NOMO-1 treated with DMSO at 0.1 percent for 48 hours (cell line): Measurements from ENCODE around the gene BZW2.

Experiments used
- DNase-seq: peaks from one replicate; lab custom pipeline; 2025; ENCODE audit not compliant: unreplicated experiment; lab: John Stamatoyannopoulos, UW

BZW2 gene

GRCh38 chr7:16645593-16646471, at the start of gene BZW2, which contains the start of gene ANKMY2:
BZW2 (plus strand) TSS chr7:16646181; CDS start chr7:16665444, 19,263 bp downstream.
ANKMY2 (minus strand) TSS chr7:16645754; CDS start chr7:16645573, 181 bp downstream.
- peak; percentile 94 for DNase-seq

- DNase-seq = no peak
These were observed 48.0 kb upstream of the BZW2 start for GRCh38 chr7:16598015-16598414.

GRCh38 chr7:16599860-16600259, 46.1 kb upstream of the BZW2 start:
- DNase-seq = no peak

GRCh38 chr7:16603633-16604032, 42.3 kb upstream of the BZW2 start:
- no peak for DNase-seq

GRCh38 chr7:16604054-16604453, 41.9 kb upstream of the BZW2 start:
- DNase-seq = no peak

GRCh38 chr7:16606704-16607103, 39.3 kb upstream of the BZW2 start:
- DNase-seq = no peak

- peak; percentile 81 for DNase-seq
These were observed 36.0 kb upstream of the BZW2 start for GRCh38 chr7:16609842-16610450.

GRCh38 chr7:16611711-16612110, 34.3 kb upstream of the BZW2 start:
- no peak for DNase-seq

GRCh38 chr7:16615228-16615627, 30.8 kb upstream of the BZW2 start:
- DNase-seq = no peak

GRCh38 chr7:16616122-16616521, 29.9 kb upstream of the BZW2 start:
- no peak for DNase-seq

GRCh38 chr7:16616542-16616941, 29.4 kb upstream of the BZW2 start:
- no peak for DNase-seq

- no peak for DNase-seq
These were observed 26.0 kb upstream of the BZW2 start for GRCh38 chr7:16619979-16620408.

GRCh38 chr7:16626388-16626787, 19.6 kb upstream of the BZW2 start:
- no peak for DNase-seq

- no peak for DNase-seq
These were observed 18.7 kb upstream of the BZW2 start for GRCh38 chr7:16627236-16627635.

GRCh38 chr7:16630654-16631053, 15.3 kb upstream of the BZW2 start:
- no peak for DNase-seq

- DNase-seq = no peak
These were observed 11.7 kb upstream of the BZW2 start for GRCh38 chr7:16634271-16634738.

- no peak for DNase-seq
These were observed 9.4 kb upstream of the BZW2 start for GRCh38 chr7:16636555-16637101.

GRCh38 chr7:16637379-16637778, 8.6 kb upstream of the BZW2 start:
- DNase-seq = no peak

GRCh38 chr7:16638282-16639280, 7.4 kb upstream of the BZW2 start:
- DNase-seq = no peak

- DNase-seq = no peak
These were observed 1.8 kb upstream of the BZW2 start for GRCh38 chr7:16644157-16644556.
